Measurements from ENCODE around the gene SLC16A5.

The SLC16A5 gene

GRCh38 chr17:75152523-75152921, 64.8 kb downstream of the SLC16A5 start:
- Mint-ChIP-seq H3K36me3 (ENCODE audit: insufficient read depth) (peaks cover 36% of the 10 kb centered on the region), H3K4me3 (peak overlapping the region; percentile 89 to 96), H3K27ac (peak overlapping the region in 1 of 2 donors; percentile 79), H3K4me1 (ENCODE audit: low read depth in 2 of 2) (peaks cover 20 to 38% of the 10 kb centered on the region in 2 donors), H3K27me3 (no peaks in the 10 kb centered on the region), H3K9me3 (no peaks in the 10 kb centered on the region)
- DNase-seq (no peak), ATAC-seq (replicated peaks) (no peak)

- H3K27me3 Mint-ChIP-seq: no peaks in the 10 kb centered on the region
- no peaks in the 10 kb centered on the region for H3K9me3 Mint-ChIP-seq
- DNase-seq (no peak), ATAC-seq (replicated peaks) (no peak)
- H3K36me3 Mint-ChIP-seq (ENCODE audit: insufficient read depth): peaks cover 34% of the 10 kb centered on the region
- peaks cover 20 to 37% of the 10 kb centered on the region in 2 donors for H3K4me1 Mint-ChIP-seq (ENCODE audit: low read depth in 2 of 2)
- H3K4me3 Mint-ChIP-seq: peak overlapping the region; percentile 89 to 96
- peak overlapping the region; percentile 79 to 94 for H3K27ac Mint-ChIP-seq
These were observed 65.4 kb downstream of the SLC16A5 start for GRCh38 chr17:75152922-75153779.

DNA sequence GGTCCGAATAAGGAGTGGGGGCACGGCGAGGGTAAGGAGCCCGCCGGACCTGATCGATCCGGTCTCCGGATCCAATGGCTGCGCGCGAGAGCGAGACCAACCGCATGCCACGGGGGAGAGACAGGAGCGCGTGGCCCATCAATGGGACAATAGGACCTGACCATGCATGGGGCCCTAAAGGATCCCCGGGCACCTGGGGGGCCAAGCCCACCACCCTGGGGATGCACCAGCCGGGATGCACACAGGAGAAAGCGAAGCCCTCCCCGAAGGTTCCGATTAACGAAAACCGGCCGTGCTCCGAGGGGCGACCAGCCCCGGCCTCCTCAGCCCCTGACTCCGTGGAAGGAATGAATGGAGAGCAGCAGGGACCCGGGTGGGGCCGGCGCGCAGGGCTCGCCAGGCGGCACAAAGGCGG, 66.0 kb downstream of the SLC16A5 start:
- ATAC-seq (replicated peaks) (no peak), DNase-seq (no peak)
- Mint-ChIP-seq H3K36me3 (ENCODE audit: insufficient read depth) (peaks cover 33% of the 10 kb centered on the region), H3K9me3 (no peaks in the 10 kb centered on the region), H3K27me3 (no peaks in the 10 kb centered on the region), H3K27ac (peak overlapping the region; percentile 79 to 94), H3K4me3 (peak overlapping the region; percentile 89 to 96), H3K4me1 (ENCODE audit: low read depth in 2 of 2) (peaks cover 20 to 31% of the 10 kb centered on the region in 2 donors)

GRCh38 chr17:75154195-75155106, 66.7 kb downstream of the SLC16A5 start, which contains the start of gene JPT1:
Gene JPT1 (minus strand): TSS chr17:75154512. CDS start chr17:75154397, 115 bp downstream.
- DNase-seq (peak; percentile 89 to 93 (median 91)), ATAC-seq (replicated peaks) (peak; percentile 95)
- Mint-ChIP-seq H3K36me3 (ENCODE audit: insufficient read depth) (peaks cover 31% of the 10 kb centered on the region), H3K4me1 (ENCODE audit: low read depth in 2 of 2) (peaks cover 20 to 31% of the 10 kb centered on the region in 2 donors), H3K27me3 (no peaks in the 10 kb centered on the region), H3K9me3 (no peaks in the 10 kb centered on the region), H3K4me3 (peak within 1 kb of the TSS; percentile 89 to 96), H3K27ac (peak within 1 kb of the TSS; percentile 79 to 94)

GRCh38 chr17:75155191-75155601, 67.4 kb downstream of the SLC16A5 start:
- Mint-ChIP-seq H3K36me3 (ENCODE audit: insufficient read depth) (peaks cover 28% of the 10 kb centered on the region), H3K27me3 (no peaks in the 10 kb centered on the region), H3K27ac (peak overlapping the region in 1 of 2 donors; percentile 79), H3K4me3 (peak overlapping the region; percentile 18 to 96), H3K9me3 (no peaks in the 10 kb centered on the region), H3K4me1 (ENCODE audit: low read depth in 2 of 2) (peaks cover 20 to 26% of the 10 kb centered on the region in 2 donors)
- DNase-seq (no peak), ATAC-seq (replicated peaks) (no peak)
